ENCODE data around the gene HSPA12A. TPM values are rescaled to one million over a fixed set of nuclear protein-coding genes. Genes with fewer than 3 reads are reported as not detected.

Gene HSPA12A
- total RNA-seq, 4 donors from 2014 or later, result 16.4 to 24.5 (median 22.2) TPM

DNA sequence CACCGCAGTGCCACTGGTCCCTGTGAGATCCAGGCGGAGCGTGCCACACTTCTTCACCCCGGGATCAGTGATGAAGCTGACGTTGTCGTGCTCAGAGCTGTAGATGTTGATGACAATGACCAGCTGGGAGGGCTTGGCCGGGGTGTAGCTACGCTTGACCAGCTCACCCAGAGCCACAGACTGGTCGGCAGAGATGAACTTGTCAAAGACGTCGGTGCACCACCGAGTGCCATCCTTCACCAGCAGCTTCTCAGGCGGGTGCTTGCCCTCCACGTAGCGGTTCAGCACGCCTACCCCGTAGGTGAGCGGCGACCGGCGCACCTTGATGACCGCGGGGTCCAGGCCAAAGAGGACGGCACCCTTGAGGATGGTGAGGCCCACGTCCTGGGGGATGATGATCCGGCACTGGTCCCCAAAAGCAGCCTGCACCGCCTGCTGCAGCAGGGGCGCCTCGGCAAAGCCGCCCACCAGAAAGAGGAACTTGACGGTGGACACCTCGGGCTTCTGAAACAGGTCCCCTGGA, 67.4 kb downstream of the HSPA12A start:
- peaks cover 0 to 9% (median 0%) of the 10 kb centered on the region in 4 donors for H3K27me3 ChIP-seq
- intact Hi-C loops (cut with DNase I), result no loop called here
- H3K4me1 ChIP-seq, result peaks cover 0 to 9% (median 4%) of the 10 kb centered on the region in 4 donors
- H3K4me3 ChIP-seq, result no peak overlapping the region
- no peak overlapping the region for H3K27ac ChIP-seq (replicated peaks in 1 of 4)
- no peak for TF ChIP-seq EP300 (IDR thresholded peaks at IDR 0.05)
- no peak for TF ChIP-seq POLR2A (IDR thresholded peaks at IDR 0.05; ENCODE audit: low read depth)
- TF ChIP-seq, protein P1, sequence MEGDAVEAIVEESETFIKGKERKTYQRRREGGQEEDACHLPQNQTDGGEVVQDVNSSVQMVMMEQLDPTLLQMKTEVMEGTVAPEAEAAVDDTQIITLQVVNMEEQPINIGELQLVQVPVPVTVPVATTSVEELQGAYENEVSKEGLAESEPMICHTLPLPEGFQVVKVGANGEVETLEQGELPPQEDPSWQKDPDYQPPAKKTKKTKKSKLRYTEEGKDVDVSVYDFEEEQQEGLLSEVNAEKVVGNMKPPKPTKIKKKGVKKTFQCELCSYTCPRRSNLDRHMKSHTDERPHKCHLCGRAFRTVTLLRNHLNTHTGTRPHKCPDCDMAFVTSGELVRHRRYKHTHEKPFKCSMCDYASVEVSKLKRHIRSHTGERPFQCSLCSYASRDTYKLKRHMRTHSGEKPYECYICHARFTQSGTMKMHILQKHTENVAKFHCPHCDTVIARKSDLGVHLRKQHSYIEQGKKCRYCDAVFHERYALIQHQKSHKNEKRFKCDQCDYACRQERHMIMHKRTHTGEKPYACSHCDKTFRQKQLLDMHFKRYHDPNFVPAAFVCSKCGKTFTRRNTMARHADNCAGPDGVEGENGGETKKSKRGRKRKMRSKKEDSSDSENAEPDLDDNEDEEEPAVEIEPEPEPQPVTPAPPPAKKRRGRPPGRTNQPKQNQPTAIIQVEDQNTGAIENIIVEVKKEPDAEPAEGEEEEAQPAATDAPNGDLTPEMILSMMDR (IDR thresholded peaks at IDR 0.05), result no peak
- no peak for TF ChIP-seq POLR2AphosphoS5 (IDR thresholded peaks at IDR 0.05)
- WGBS, result 92% methylated on average over 23 of the region's 32 CpGs
- no peaks in the 10 kb centered on the region for H3K9me3 ChIP-seq
- H3K36me3 ChIP-seq, result peaks cover 17 to 68% (median 46%) of the 10 kb centered on the region in 4 donors
- no peak for DNase-seq (ENCODE audit: extremely low spot score)

DNA sequence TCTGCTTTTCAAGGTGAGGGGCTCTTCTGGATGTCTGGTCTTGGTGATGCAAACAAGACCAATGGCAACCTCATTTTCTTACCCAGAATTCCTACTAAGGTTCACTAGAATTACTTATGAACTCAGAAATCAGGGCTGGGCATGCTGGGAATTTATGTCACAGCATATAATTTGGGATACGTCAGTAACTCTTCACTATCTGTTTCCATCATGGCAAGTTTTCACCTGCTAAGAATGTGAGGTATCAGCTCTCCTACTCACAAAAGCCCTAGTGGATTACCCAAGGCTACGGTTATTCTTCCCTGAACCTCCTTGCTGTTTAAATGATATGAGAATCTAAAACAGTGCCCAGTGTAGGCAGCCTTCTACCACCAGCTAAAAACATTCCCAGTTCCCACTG, 68.5 kb downstream of the HSPA12A start:
- Histone ChIP-seq H3K27ac (replicated peaks in 1 of 4) (no peak overlapping the region), H3K27me3 (peaks cover 0 to 14% (median 0%) of the 10 kb centered on the region in 4 donors), H3K36me3 (peaks cover 17 to 60% (median 46%) of the 10 kb centered on the region in 4 donors), H3K4me3 (no peak overlapping the region), H3K9me3 (no peaks in the 10 kb centered on the region), H3K4me1 (peaks cover 0 to 13% (median 8%) of the 10 kb centered on the region in 4 donors)
- TF ChIP-seq POLR2AphosphoS5 (IDR thresholded peaks at IDR 0.05) (no peak), POLR2A (IDR thresholded peaks at IDR 0.05; ENCODE audit: low read depth) (no peak)
- TF ChIP-seq, protein P1 (IDR thresholded peaks at IDR 0.05), result no peak
- 83% methylated on average over 2 of the region's 2 CpGs for WGBS
- DNase-seq (ENCODE audit: extremely low spot score), result no peak
- intact Hi-C loops (cut with DNase I), result no loop called here

DNA sequence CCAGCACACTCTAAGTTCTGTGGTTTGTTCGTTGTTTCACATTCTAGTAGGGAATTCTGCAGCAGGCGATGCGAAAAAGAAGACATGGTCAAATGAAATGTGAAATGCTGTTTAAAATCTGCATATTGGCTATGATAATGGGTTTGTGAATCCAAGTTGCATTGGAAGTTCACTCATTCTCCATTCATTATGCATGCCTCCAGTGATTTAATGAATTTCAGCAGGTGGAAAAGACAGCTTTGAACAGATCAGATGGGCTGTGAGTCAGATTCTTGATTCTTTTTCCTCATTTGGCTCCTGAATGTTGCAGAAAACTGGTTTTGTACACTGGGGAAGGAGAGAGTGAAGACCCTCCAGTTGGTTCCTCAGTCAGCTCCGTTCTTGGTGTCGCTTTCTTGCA, 69.5 kb downstream of the HSPA12A start:
- no peak for DNase-seq (ENCODE audit: extremely low spot score)
- no peak overlapping the region for H3K27ac ChIP-seq (replicated peaks in 1 of 4)
- 100% methylated on average over 5 of the region's 5 CpGs for WGBS
- intact Hi-C loops (cut with DNase I), result no loop called here
- H3K27me3 ChIP-seq, result peaks cover 0 to 14% (median 0%) of the 10 kb centered on the region in 4 donors
- TF ChIP-seq POLR2A (IDR thresholded peaks at IDR 0.05; ENCODE audit: low read depth) (no peak), EP300 (IDR thresholded peaks at IDR 0.05) (no peak), POLR2AphosphoS5 (IDR thresholded peaks at IDR 0.05) (no peak)
- TF ChIP-seq, protein P1 (IDR thresholded peaks at IDR 0.05), result no peak
- H3K36me3 ChIP-seq, result peaks cover 17 to 58% (median 46%) of the 10 kb centered on the region in 4 donors
- no peak overlapping the region for H3K4me3 ChIP-seq
- H3K9me3 ChIP-seq, result no peaks in the 10 kb centered on the region
- peaks cover 0 to 13% (median 8%) of the 10 kb centered on the region in 4 donors for H3K4me1 ChIP-seq

DNA sequence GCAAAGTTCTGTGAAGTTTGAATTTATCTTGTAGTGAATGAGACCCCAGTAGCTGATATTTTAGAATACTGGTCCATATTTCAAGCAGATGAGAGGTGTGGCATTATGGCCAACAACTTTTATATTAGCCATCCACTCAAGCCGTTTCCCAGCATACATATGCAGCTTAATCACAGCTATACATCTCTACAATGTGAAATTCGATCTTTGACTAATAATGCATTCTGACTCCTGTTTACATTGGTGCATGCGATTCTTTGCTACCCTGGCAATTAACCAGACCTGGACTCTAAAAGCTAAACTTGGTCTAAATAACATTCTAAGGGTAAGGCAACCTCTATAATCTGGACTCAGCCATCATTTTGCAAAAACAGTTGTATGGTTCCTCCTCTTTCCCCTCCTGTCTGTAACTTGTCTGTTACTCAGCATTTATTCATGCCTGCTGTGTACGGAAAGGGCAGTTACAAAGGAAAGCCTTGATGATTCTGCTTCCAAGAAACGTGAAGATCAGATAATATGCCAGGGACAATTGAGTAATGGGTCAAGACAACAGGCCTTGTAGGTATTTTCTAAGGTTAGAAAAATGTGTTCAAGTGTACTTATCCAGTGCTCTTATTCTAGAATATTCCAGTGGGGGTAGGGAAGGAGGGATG, 71.0 kb downstream of the HSPA12A start:
- no peak for DNase-seq (ENCODE audit: extremely low spot score)
- WGBS, result 83% methylated on average over 5 of the region's 5 CpGs
- TF ChIP-seq EP300 (IDR thresholded peaks at IDR 0.05), result no peak
- no peak for TF ChIP-seq POLR2A (IDR thresholded peaks at IDR 0.05; ENCODE audit: low read depth)
- TF ChIP-seq, protein P1 (IDR thresholded peaks at IDR 0.05), result no peak
- TF ChIP-seq POLR2AphosphoS5 (IDR thresholded peaks at IDR 0.05), result no peak
- H3K36me3 ChIP-seq, result peaks cover 17 to 44% (median 35%) of the 10 kb centered on the region in 4 donors
- H3K4me1 ChIP-seq, result peaks cover 0 to 13% (median 8%) of the 10 kb centered on the region in 4 donors
- intact Hi-C loops (cut with DNase I), result no loop called here
- no peaks in the 10 kb centered on the region for H3K9me3 ChIP-seq
- no peak overlapping the region for H3K4me3 ChIP-seq
- H3K27me3 ChIP-seq, result peaks cover 0 to 14% (median 0%) of the 10 kb centered on the region in 4 donors
- H3K27ac ChIP-seq (replicated peaks in 1 of 4), result no peak overlapping the region

All from esophagus muscularis mucosa (tissue), 4 donors.